IMR-90 (cell line): ENCODE results near the gene ADGRD1. TPM values are rescaled to one million over a fixed set of nuclear protein-coding genes. Genes with fewer than 3 reads are reported as not detected.

Experiments used
- ATAC-seq: fragments of 200-7000 bp; cut with Tn5 transposase; 2 replicates; pipeline ENCODE4 v1.9.1; 2020; ENCODE audit warnings: low read depth, mild to moderate bottlenecking, moderate library complexity
- BruUV-seq: library from RNA; stranded (reverse); fragments of 400-500 nt; replicated peaks from 2 replicates; lab custom pipeline; 2021; lab: Mats Ljungman, UMichigan
- CTCF ChIA-PET: fragments of 300-600 bp; formaldehyde crosslinking; extraction: SDS; loops from one replicate; lab custom pipeline; 2021; ENCODE audit warnings: antibody characterized with exemption; lab: Yijun Ruan, JAX
- POLR2A ChIA-PET: fragments of 300-600 bp; sonication (Branson Sonifier 250); formaldehyde crosslinking; loops from one replicate; lab custom pipeline; 2022; ENCODE audit warnings: antibody characterized with exemption; ENCODE audit not compliant: unreplicated experiment; lab: Charles Lee
- DNase-seq: peaks from one replicate; pipeline ENCODE4 v3.0.0; 2013
- H2AFZ ChIP-seq: replicated peaks from 2 replicates; pipeline ENCODE3; 2013; ENCODE audit warnings: low read length, mild to moderate bottlenecking; ENCODE audit not compliant: poor library complexity
- H2AK5ac ChIP-seq: 2 replicates; pipeline ENCODE4 v1.6.1; 2013; ENCODE audit warnings: low read depth, low read length, inconsistent platforms
- H2AK9ac ChIP-seq: replicated peaks from 2 replicates; pipeline ENCODE3; 2013; ENCODE audit warnings: mild to moderate bottlenecking, low read depth, low read length, moderate library complexity; ENCODE audit not compliant: poor library complexity
- H2BK120ac ChIP-seq: 2 replicates; pipeline ENCODE4 v1.6.1; 2013; ENCODE audit warnings: low read depth, low read length, inconsistent platforms
- H2BK15ac ChIP-seq: 3 replicates; pipeline ENCODE4 v1.6.1; 2013; ENCODE audit warnings: low read depth, low read length, inconsistent platforms
- H2BK20ac ChIP-seq: 2 replicates; pipeline ENCODE4 v1.6.1; 2013; ENCODE audit warnings: low read depth, mild to moderate bottlenecking, inconsistent platforms, low read length, moderate library complexity
- H2BK5ac ChIP-seq: 2 replicates; pipeline ENCODE4 v1.6.1; 2013; ENCODE audit warnings: mild to moderate bottlenecking, low read depth, low read length, inconsistent platforms; ENCODE audit not compliant: poor library complexity, severe bottlenecking
- H3K14ac ChIP-seq: replicated peaks from 2 replicates; pipeline ENCODE4 v1.6.1; 2013; ENCODE audit warnings: low read depth, low read length, inconsistent platforms
- H3K18ac ChIP-seq: 2 replicates; pipeline ENCODE4 v1.6.1; 2013; ENCODE audit warnings: low read depth, low read length, control low read depth
- H3K23ac ChIP-seq: 2 replicates; pipeline ENCODE4 v1.6.1; 2013; ENCODE audit warnings: low read depth, low read length, inconsistent platforms
- H3K27ac ChIP-seq: 2 replicates; pipeline ENCODE4 v1.5.1; 2013; ENCODE audit warnings: mild to moderate bottlenecking, control low read depth, low read length; ENCODE audit not compliant: insufficient read depth
- H3K27me3 ChIP-seq: 2 replicates; pipeline ENCODE4 v1.6.1; 2013; ENCODE audit warnings: low read length; ENCODE audit not compliant: control insufficient read depth, insufficient read depth
- H3K36me3 ChIP-seq: 2 replicates; pipeline ENCODE4 v1.6.1; 2013; ENCODE audit warnings: low read length, mixed read lengths; ENCODE audit not compliant: control insufficient read depth, insufficient read depth
- H3K4ac ChIP-seq: 2 replicates; pipeline ENCODE4 v1.6.1; 2013; ENCODE audit warnings: low read depth, low read length, inconsistent platforms
- H3K4me1 ChIP-seq: 2 replicates; pipeline ENCODE4 v1.6.1; 2013; ENCODE audit warnings: low read length, mixed read lengths; ENCODE audit not compliant: control insufficient read depth, insufficient read depth
- H3K4me2 ChIP-seq: 2 replicates; pipeline ENCODE4 v1.6.1; 2013; ENCODE audit warnings: low read depth, mild to moderate bottlenecking, control low read depth, low read length, moderate library complexity
- H3K4me3 ChIP-seq: 2 replicates; pipeline ENCODE4 v1.5.1; 2013; ENCODE audit warnings: low read depth, mild to moderate bottlenecking, control low read depth, low read length, moderate library complexity; ENCODE audit not compliant: insufficient read depth
- H3K56ac ChIP-seq: 2 replicates; pipeline ENCODE4 v1.6.1; 2013; ENCODE audit warnings: low read length, inconsistent platforms; ENCODE audit not compliant: insufficient read depth; ENCODE audit errors: extremely low read depth
- H3K79me1 ChIP-seq, 2 experiments: 2 replicates each; pipeline ENCODE4 v1.6.1; 2013; ENCODE audit warnings: low read length in 2 of 2, inconsistent platforms in 1 of 2, low read depth in 1 of 2
- H3K9ac ChIP-seq: 2 replicates; pipeline ENCODE4 v1.6.1; 2013; ENCODE audit warnings: low read depth, low read length, control low read depth
- H3K9me1 ChIP-seq: 2 replicates; pipeline ENCODE4 v1.6.1; 2013; ENCODE audit warnings: low read length, inconsistent platforms; ENCODE audit not compliant: insufficient read depth
- H3K9me3 ChIP-seq: 2 replicates; pipeline ENCODE4 v1.6.1; 2013; ENCODE audit warnings: low read length; ENCODE audit not compliant: control insufficient read depth, insufficient read depth
- H4K20me1 ChIP-seq: 2 replicates; pipeline ENCODE4 v1.6.1; 2013; ENCODE audit warnings: low read length, inconsistent platforms; ENCODE audit not compliant: insufficient read depth
- H4K5ac ChIP-seq: 2 replicates; pipeline ENCODE4 v1.6.1; 2013; ENCODE audit warnings: mild to moderate bottlenecking, low read depth, low read length, control low read depth
- H4K8ac ChIP-seq, 2 experiments: 2 replicates each; pipeline ENCODE4 v1.6.1; 2013; ENCODE audit warnings: low read depth in 2 of 2, low read length in 2 of 2, control low read depth in 1 of 2, inconsistent platforms in 1 of 2
- H4K91ac ChIP-seq: 2 replicates; pipeline ENCODE4 v1.6.1; 2013; ENCODE audit warnings: low read depth, low read length, inconsistent platforms; ENCODE audit not compliant: insufficient read depth
- BHLHE40 ChIP-seq: fragments of 150-350 bp; IDR thresholded peaks from 2 replicates; pipeline ENCODE4 v1.6.1; 2016; ENCODE audit warnings: mild to moderate bottlenecking, low read depth, low read length
- CHD1 ChIP-seq: IDR thresholded peaks from 2 replicates; pipeline ENCODE4 v1.6.1; 2012; ENCODE audit warnings: low read depth, low read length, improper control_type of control experiment
- FOS ChIP-seq: fragments of 150-350 bp; IDR thresholded peaks from 2 replicates; pipeline ENCODE4 v1.6.1; 2016; ENCODE audit warnings: low read depth, low read length
- MAFK ChIP-seq: IDR thresholded peaks from 2 replicates; pipeline ENCODE4 v1.6.1; 2012; ENCODE audit warnings: low read depth, low read length, improper control_type of control experiment
- POLR2A ChIP-seq: IDR thresholded peaks from 2 replicates; pipeline ENCODE4 v1.6.1; 2012; ENCODE audit warnings: mild to moderate bottlenecking, low read depth, low read length
- RCOR1 ChIP-seq: IDR thresholded peaks from 2 replicates; pipeline ENCODE4 v1.6.1; 2012; ENCODE audit warnings: mild to moderate bottlenecking, low read length, improper control_type of control experiment; ENCODE audit not compliant: insufficient replicate concordance
- WGBS, 2 experiments: methylation state at CpG; one replicate each; pipeline versions ENCODE4 v1.1.5 to v1.1.7; 2013; ENCODE audit warnings: missing lambda C conversion rate in 2 of 2; ENCODE audit not compliant: insufficient read length in 1 of 2; ENCODE audit errors: extremely low coverage in 2 of 2; 5-methylcytosine and 5-hydroxymethylcytosine counted together
- dilution Hi-C: fragments of 300-500 bp; cut with HindIII; formaldehyde crosslinking; loops from one replicate; pipeline ENCODE4 v1.14.3; 2018; ENCODE audit warnings: low sequenced_read_pairs; ENCODE audit not compliant: unreplicated experiment
- in situ Hi-C: fragments of 300-500 bp; cut with MboI; formaldehyde crosslinking; loops from 3 replicates; pipeline ENCODE4 v1.14.3; 2019; ENCODE audit warnings: low sequenced_read_pairs, inconsistent platforms, mixed read lengths
- intact Hi-C: fragments of 100-400 bp; cut with micrococcal nuclease; formaldehyde crosslinking; loops from 2 replicates; pipeline ENCODE4 v1.10.0; 2022
- polyA plus RNA-seq, 3 experiments: library from polyadenylated mRNA; depleted of rRNA; stranded (reverse); fragments of >200 nt; gene quantifications; 2 replicates each; pipeline ENCODE4 v1.2.3, GENCODE V29; 2012; ENCODE audit warnings: low replicate concordance in 1 of 3
- total RNA-seq: library from RNA; depleted of rRNA; stranded (reverse); fragments of >200 nt; gene quantifications from 2 replicates; pipeline ENCODE4 v1.2.3, GENCODE V29; 2012
- TF ChIP-seq, protein P1 (sequence below): fragments of 150-350 bp; IDR thresholded peaks from 2 replicates; pipeline ENCODE4 v1.6.1; 2016; ENCODE audit warnings: low read depth, mild to moderate bottlenecking, low read length, moderate library complexity, borderline replicate concordance
- TF ChIP-seq, protein P2 (sequence below): fragments of 150-350 bp; IDR thresholded peaks from 2 replicates; pipeline ENCODE4 v1.6.1; 2017; ENCODE audit warnings: mild to moderate bottlenecking, antibody characterized with exemption, low read length, low read depth

The ADGRD1 gene
- total and polyA plus RNA-seq, 2 of the 4 experiments (the other 2 are of a cell fraction): not detected

DNA sequence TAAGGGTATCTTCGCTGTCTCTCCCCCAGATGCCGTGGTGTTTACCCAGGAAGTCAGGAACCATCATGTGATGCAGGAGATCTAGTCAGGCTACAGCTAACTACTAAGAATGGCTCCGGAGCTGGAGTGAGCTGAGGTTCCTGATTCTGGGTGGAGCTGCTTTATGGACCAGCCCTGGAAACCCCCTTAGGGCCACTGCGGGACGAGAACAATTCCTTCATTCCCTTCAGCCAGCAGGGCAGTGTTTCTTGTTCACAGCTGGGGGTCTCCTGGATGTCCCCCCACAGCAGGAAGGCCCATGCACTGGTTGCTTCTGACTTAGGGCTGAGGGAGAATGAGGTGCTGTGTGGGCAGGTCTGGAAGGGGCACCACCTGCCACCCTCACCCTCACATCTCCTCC is 199.3 kb downstream of the ADGRD1 start:
- in situ Hi-C loops: no loop called here
- H3K56ac ChIP-seq: no peak overlapping the region
- H4K5ac ChIP-seq: no peak overlapping the region
- H4K8ac ChIP-seq: no peak overlapping the region
- H3K4ac ChIP-seq: no peak overlapping the region
- no peak overlapping the region for H3K23ac ChIP-seq
- H2AFZ ChIP-seq: no peak overlapping the region
- H2AK9ac ChIP-seq: no peak overlapping the region
- no peak overlapping the region for H3K27ac ChIP-seq
- no peaks in the 10 kb centered on the region for H3K27me3 ChIP-seq
- H4K20me1 ChIP-seq: no peaks in the 10 kb centered on the region
- H3K9ac ChIP-seq: no peak overlapping the region
- no peak for TF ChIP-seq POLR2A
- TF ChIP-seq, protein P1, sequence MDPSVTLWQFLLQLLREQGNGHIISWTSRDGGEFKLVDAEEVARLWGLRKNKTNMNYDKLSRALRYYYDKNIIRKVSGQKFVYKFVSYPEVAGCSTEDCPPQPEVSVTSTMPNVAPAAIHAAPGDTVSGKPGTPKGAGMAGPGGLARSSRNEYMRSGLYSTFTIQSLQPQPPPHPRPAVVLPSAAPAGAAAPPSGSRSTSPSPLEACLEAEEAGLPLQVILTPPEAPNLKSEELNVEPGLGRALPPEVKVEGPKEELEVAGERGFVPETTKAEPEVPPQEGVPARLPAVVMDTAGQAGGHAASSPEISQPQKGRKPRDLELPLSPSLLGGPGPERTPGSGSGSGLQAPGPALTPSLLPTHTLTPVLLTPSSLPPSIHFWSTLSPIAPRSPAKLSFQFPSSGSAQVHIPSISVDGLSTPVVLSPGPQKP: no peak
- no peak for TF ChIP-seq BHLHE40
- no peak for TF ChIP-seq CHD1
- TF ChIP-seq RCOR1: no peak
- TF ChIP-seq MAFK: no peak
- TF ChIP-seq, protein P2, sequence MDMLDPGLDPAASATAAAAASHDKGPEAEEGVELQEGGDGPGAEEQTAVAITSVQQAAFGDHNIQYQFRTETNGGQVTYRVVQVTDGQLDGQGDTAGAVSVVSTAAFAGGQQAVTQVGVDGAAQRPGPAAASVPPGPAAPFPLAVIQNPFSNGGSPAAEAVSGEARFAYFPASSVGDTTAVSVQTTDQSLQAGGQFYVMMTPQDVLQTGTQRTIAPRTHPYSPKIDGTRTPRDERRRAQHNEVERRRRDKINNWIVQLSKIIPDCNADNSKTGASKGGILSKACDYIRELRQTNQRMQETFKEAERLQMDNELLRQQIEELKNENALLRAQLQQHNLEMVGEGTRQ: no peak
- TF ChIP-seq FOS: no peak
- no peaks in the 10 kb centered on the region for H3K4me1 ChIP-seq
- ChIA-PET POLR2A (no interaction called here), CTCF (no interaction called here)
- intact Hi-C loops: no loop called here
- DNase-seq (no peak), ATAC-seq (no peak)
- BruUV-seq: no TSS peak
- no peaks in the 10 kb centered on the region for H3K36me3 ChIP-seq
- WGBS, 2 experiments: no CpG with 5 or more reads among the region's 5 CpGs
- H2BK15ac ChIP-seq: no peak overlapping the region
- no peak overlapping the region for H3K4me2 ChIP-seq
- no peak overlapping the region for H3K18ac ChIP-seq
- H3K79me1 ChIP-seq: no peaks in the 10 kb centered on the region
- H2BK5ac ChIP-seq: no peak overlapping the region
- H3K14ac ChIP-seq: no peak overlapping the region
- H2AK5ac ChIP-seq: no peak overlapping the region
- H3K4me3 ChIP-seq: no peak overlapping the region
- H4K91ac ChIP-seq: no peak overlapping the region
- no peaks in the 10 kb centered on the region for H3K9me1 ChIP-seq
- H2BK120ac ChIP-seq: no peak overlapping the region
- dilution Hi-C loops: no loop called here
- H3K9me3 ChIP-seq: peaks cover 32% of the 10 kb centered on the region
- H2BK20ac ChIP-seq: no peak overlapping the region
